Gastrocnemius medialis (tissue), 4 donors: Measurements from ENCODE around the gene GLT6D1. TPM values are rescaled to one million over a fixed set of nuclear protein-coding genes. Genes with fewer than 3 reads are reported as not detected.

ENCODE experiments used
- ATAC-seq, 2 donors: fragments of 150-250 bp; one replicate each; pipeline ENCODE4 v1.9.1; 2016
- DNase-seq, 2 donors: peaks; one replicate each; pipeline ENCODE4 v3.0.0-alpha.2; 2019
- H3K27ac ChIP-seq, 4 donors: fragments of 200-600 bp; sonication (generic); 1 replicate in 1 of 4; 2 replicates in 3 of 4; pipeline ENCODE4 v1.5.1; 2016 to 2018; ENCODE audit warnings: mild to moderate bottlenecking in 2 of 4, moderate library complexity in 1 of 4
- H3K27me3 ChIP-seq, 3 donors: fragments of 200-600 bp; sonication (generic) in 2 of 3; 1 replicate in 1 of 3; 2 replicates in 2 of 3; pipeline versions ENCODE4 v1.5.1 to v1.6.0; 2016 to 2019; ENCODE audit warnings: mild to moderate bottlenecking in 1 of 3, moderate library complexity in 1 of 3
- H3K36me3 ChIP-seq, 2 donors: fragments of 200-600 bp; sonication (generic) in 1 of 2; one replicate each; pipeline ENCODE4 v1.5.1; 2017 to 2018
- H3K4me1 ChIP-seq, 2 donors: fragments of 200-600 bp; sonication (generic) in 1 of 2; one replicate each; pipeline ENCODE4 v1.5.1; 2016 to 2017; ENCODE audit warnings: mild to moderate bottlenecking in 2 of 2
- H3K4me3 ChIP-seq, 4 donors: fragments of 200-600 bp; sonication (generic) in 3 of 4; 1 replicate in 1 of 4; 2 replicates in 3 of 4; pipeline ENCODE4 v1.5.1; 2016 to 2019; ENCODE audit warnings: mild to moderate bottlenecking in 2 of 4
- H3K9me3 ChIP-seq, 3 donors: fragments of 200-600 bp; sonication (generic) in 2 of 3; 1 replicate in 1 of 3; 2 replicates in 2 of 3; pipeline ENCODE4 v1.5.1; 2016 to 2019
- CTCF ChIP-seq, 5 experiments: fragments of 450-650 bp in 3 of 5; fragments of 200-600 bp in 2 of 5; sonication (generic) in 2 of 5; IDR thresholded peaks in 4 of 5; conservative IDR thresholded peaks in 1 of 5; 1 replicate in 4 of 5; 2 replicates in 1 of 5; pipeline ENCODE4 v1.5.1; 2016 to 2019; ENCODE audit warnings: antibody characterized with exemption in 5 of 5, mild to moderate bottlenecking in 3 of 5, moderate library complexity in 3 of 5
- POLR2A ChIP-seq, 2 donors: fragments of 450-650 bp; IDR thresholded peaks; one replicate each; pipeline ENCODE4 v1.6.1; 2017; ENCODE audit warnings: antibody characterized with exemption in 2 of 2, mild to moderate bottlenecking in 2 of 2, moderate library complexity in 2 of 2
- in situ Hi-C, 4 donors: fragments of 200-750 bp; cut with MboI; loops; one replicate each; pipeline versions ENCODE4 v1.15.0 to v1.8.0; 2017; ENCODE audit warnings: low sequenced_read_pairs in 4 of 4
- intact Hi-C: fragments of 100-400 bp; cut with DNase I; formaldehyde crosslinking; loops from one replicate; pipeline ENCODE4 v1.15.1; 2023; ENCODE audit warnings: low total_unique reads
- total RNA-seq, 4 donors: library from RNA; depleted of rRNA; stranded (reverse); fragments of >200 nt; gene quantifications; one replicate each; pipeline versions ENCODE4 v1.1.0 to v1.2.3, GENCODE V29; 2016

Gene GLT6D1
- total RNA-seq, 4 donors from 2014 or later, result not detected

GRCh38 chr9:135608999-135609317 is 30.4 kb downstream of the GLT6D1 start:
- no peaks in the 10 kb centered on the region for H3K4me1 ChIP-seq
- DNase-seq (no peak), ATAC-seq (no peak)
- in situ Hi-C loops (no loop called here), intact Hi-C loops (no loop called here)
- no peak overlapping the region for H3K27ac ChIP-seq
- H3K4me3 ChIP-seq, result no peak overlapping the region
- H3K27me3 ChIP-seq, result no peaks in the 10 kb centered on the region
- no peaks in the 10 kb centered on the region for H3K36me3 ChIP-seq
- no peak for TF ChIP-seq CTCF (IDR thresholded peaks at IDR 0.05 in 4 of 5, conservative IDR thresholded peaks at IDR 0.05 in 1 of 5)
- H3K9me3 ChIP-seq, result no peaks in the 10 kb centered on the region

- in situ Hi-C loops, result no loop called here
- H3K27me3 ChIP-seq, result no peaks in the 10 kb centered on the region
- H3K9me3 ChIP-seq, result no peaks in the 10 kb centered on the region
- ATAC-seq (no peak), DNase-seq (no peak)
- no peaks in the 10 kb centered on the region for H3K4me1 ChIP-seq
- H3K4me3 ChIP-seq, result no peak overlapping the region
- H3K36me3 ChIP-seq, result no peaks in the 10 kb centered on the region
- no peak overlapping the region for H3K27ac ChIP-seq
- intact Hi-C loops, result no loop called here
- TF ChIP-seq CTCF (IDR thresholded peaks at IDR 0.05 in 4 of 5, conservative IDR thresholded peaks at IDR 0.05 in 1 of 5), result no peak
- no peak for TF ChIP-seq POLR2A (IDR thresholded peaks at IDR 0.05)
Observed at GRCh38 chr9:135608294-135608998, 30.9 kb downstream of the GLT6D1 start.

GRCh38 chr9:135607401-135608293 is 31.7 kb downstream of the GLT6D1 start:
- ATAC-seq (no peak), DNase-seq (no peak)
- Histone ChIP-seq H3K27me3 (peaks cover 0 to 3% (median 0%) of the 10 kb centered on the region in 3 donors), H3K4me3 (no peak overlapping the region), H3K4me1 (no peaks in the 10 kb centered on the region), H3K9me3 (no peaks in the 10 kb centered on the region), H3K36me3 (no peaks in the 10 kb centered on the region), H3K27ac (no peak overlapping the region)
- TF ChIP-seq POLR2A (IDR thresholded peaks at IDR 0.05) (no peak), CTCF (IDR thresholded peaks at IDR 0.05 in 4 of 5, conservative IDR thresholded peaks at IDR 0.05 in 1 of 5) (no peak)
- in situ Hi-C loops, result no loop called here
- intact Hi-C loops, result no loop called here

GRCh38 chr9:135606885-135607259 is 32.5 kb downstream of the GLT6D1 start:
- no peak overlapping the region for H3K27ac ChIP-seq
- in situ Hi-C loops (no loop called here), intact Hi-C loops (no loop called here)
- H3K9me3 ChIP-seq, result no peaks in the 10 kb centered on the region
- no peaks in the 10 kb centered on the region for H3K36me3 ChIP-seq
- ATAC-seq (no peak), DNase-seq (no peak)
- no peak overlapping the region for H3K4me3 ChIP-seq
- H3K4me1 ChIP-seq, result no peaks in the 10 kb centered on the region
- TF ChIP-seq CTCF (IDR thresholded peaks at IDR 0.05 in 4 of 5, conservative IDR thresholded peaks at IDR 0.05 in 1 of 5) (no peak), POLR2A (IDR thresholded peaks at IDR 0.05) (no peak)
- H3K27me3 ChIP-seq, result peaks cover 0 to 3% (median 2%) of the 10 kb centered on the region in 3 donors
